ENCODE data around the gene MYO18B. TPM values are rescaled to one million over a fixed set of nuclear protein-coding genes. Genes with fewer than 3 reads are reported as not detected.

The MYO18B gene
- total RNA-seq, 1 experiment from 2014 or later: not detected

DNA sequence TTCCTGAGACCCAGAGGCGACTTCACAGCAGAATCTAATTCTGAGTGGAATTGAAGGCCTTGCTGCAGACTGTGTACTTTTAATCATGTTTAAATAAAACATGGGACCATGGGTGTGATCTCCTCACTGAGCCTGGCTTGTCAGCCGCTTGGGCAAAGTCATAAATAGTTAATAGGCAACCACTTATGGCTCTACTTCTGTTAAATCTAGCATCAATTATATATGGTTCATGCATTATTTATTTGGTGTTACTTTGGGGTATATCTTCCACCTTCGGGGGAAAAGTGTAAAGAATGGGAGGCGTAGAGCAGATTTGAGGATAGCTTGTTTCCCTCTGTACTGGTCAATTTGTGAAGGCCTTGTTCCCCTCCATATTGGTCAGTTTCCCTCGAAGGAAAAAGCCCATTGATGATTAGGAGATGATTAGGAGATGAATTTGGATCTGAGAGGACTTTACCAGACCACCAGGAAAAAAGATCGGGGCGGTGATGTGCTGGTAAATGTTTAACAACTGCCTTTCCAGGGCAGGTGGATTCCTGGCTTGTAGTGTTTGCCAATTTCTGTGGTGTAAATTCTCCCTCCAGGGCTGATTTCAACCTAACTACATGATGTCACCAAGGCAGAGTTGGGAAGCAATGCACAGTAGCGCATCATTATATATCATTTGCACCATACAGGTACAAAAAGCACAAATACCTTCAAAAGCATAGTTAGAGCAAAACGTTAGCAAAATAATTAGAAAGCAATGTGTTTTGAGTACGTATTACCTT, 223.2 kb downstream of the MYO18B start:
- Histone ChIP-seq H3F3A (ENCODE audit: low read length, unreplicated experiment) (no peaks in the 10 kb centered on the region), H3K9me3 (ENCODE audit: low read length) (no peaks in the 10 kb centered on the region), H3K4me2 (ENCODE audit: low read length) (no peak overlapping the region), H3K79me2 (ENCODE audit: low read length) (no peaks in the 10 kb centered on the region), H3K27ac (ENCODE audit: low read length) (no peak overlapping the region), H4K20me1 (ENCODE audit: low read length) (no peaks in the 10 kb centered on the region), H3K4me3 (ENCODE audit: low read length) (no peak overlapping the region), H3K9me2 (replicated peaks; ENCODE audit: low read length) (no peaks in the 10 kb centered on the region), H3K36me3 (ENCODE audit: low read depth, low read length) (no peaks in the 10 kb centered on the region), H3K27me3 (ENCODE audit: low read length) (no peaks in the 10 kb centered on the region), H3K9ac (ENCODE audit: low read length) (no peak overlapping the region), H2AFZ (ENCODE audit: low read length) (no peak overlapping the region), H3K4me1 (ENCODE audit: insufficient read depth, low read length) (no peaks in the 10 kb centered on the region)
- CTCF ChIA-PET: no interaction called here
- POLR2A ChIA-PET (ENCODE audit: unreplicated experiment): no interaction called here
- DNase-seq (no peak), ATAC-seq (no peak)
- no TSS peak for BruUV-seq (replicated peaks)
- no peak for TF ChIP-seq EZH2phosphoT487 (IDR thresholded peaks at IDR 0.05; ENCODE audit: borderline replicate concordance, low read length)
- intact Hi-C loops (cut with micrococcal nuclease): no loop called here

DNA sequence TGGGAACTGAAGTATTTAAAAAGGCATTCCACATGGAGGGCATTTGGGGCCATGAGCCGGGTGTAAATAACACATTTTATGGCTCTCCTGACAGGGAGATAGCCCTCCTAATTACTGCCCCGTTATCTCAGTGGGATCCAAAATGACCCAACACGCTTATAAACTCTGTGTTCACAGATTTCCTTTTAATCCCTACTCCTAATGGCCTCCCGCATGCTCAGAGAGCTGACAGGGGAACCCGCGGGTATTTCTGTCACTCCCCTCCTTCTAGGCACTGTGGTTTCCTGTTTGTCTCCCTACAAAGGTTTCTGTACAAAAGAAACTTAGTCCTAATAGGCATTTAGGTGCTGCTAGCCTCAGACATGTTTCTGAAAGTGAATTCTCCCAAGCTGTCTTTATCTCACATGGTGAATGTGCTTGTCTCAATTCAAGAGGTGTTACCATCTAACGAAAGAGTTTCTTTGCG, 224.5 kb downstream of the MYO18B start:
- H3K4me1 ChIP-seq (ENCODE audit: insufficient read depth, low read length): no peaks in the 10 kb centered on the region
- no peak overlapping the region for H3K4me2 ChIP-seq (ENCODE audit: low read length)
- no peaks in the 10 kb centered on the region for H3K9me3 ChIP-seq (ENCODE audit: low read length)
- no peaks in the 10 kb centered on the region for H3K36me3 ChIP-seq (ENCODE audit: low read depth, low read length)
- H3K4me3 ChIP-seq (ENCODE audit: low read length): no peak overlapping the region
- H3K27ac ChIP-seq (ENCODE audit: low read length): no peak overlapping the region
- CTCF ChIA-PET: no interaction called here
- no peaks in the 10 kb centered on the region for H3K27me3 ChIP-seq (ENCODE audit: low read length)
- ATAC-seq (no peak), DNase-seq (no peak)
- H3F3A ChIP-seq (ENCODE audit: low read length, unreplicated experiment): no peaks in the 10 kb centered on the region
- no peaks in the 10 kb centered on the region for H3K79me2 ChIP-seq (ENCODE audit: low read length)
- no peaks in the 10 kb centered on the region for H3K9me2 ChIP-seq (replicated peaks; ENCODE audit: low read length)
- no peaks in the 10 kb centered on the region for H4K20me1 ChIP-seq (ENCODE audit: low read length)
- BruUV-seq (replicated peaks): no TSS peak
- TF ChIP-seq, protein P1, sequence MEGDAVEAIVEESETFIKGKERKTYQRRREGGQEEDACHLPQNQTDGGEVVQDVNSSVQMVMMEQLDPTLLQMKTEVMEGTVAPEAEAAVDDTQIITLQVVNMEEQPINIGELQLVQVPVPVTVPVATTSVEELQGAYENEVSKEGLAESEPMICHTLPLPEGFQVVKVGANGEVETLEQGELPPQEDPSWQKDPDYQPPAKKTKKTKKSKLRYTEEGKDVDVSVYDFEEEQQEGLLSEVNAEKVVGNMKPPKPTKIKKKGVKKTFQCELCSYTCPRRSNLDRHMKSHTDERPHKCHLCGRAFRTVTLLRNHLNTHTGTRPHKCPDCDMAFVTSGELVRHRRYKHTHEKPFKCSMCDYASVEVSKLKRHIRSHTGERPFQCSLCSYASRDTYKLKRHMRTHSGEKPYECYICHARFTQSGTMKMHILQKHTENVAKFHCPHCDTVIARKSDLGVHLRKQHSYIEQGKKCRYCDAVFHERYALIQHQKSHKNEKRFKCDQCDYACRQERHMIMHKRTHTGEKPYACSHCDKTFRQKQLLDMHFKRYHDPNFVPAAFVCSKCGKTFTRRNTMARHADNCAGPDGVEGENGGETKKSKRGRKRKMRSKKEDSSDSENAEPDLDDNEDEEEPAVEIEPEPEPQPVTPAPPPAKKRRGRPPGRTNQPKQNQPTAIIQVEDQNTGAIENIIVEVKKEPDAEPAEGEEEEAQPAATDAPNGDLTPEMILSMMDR (conservative IDR thresholded peaks at IDR 0.05; ENCODE audit: low read depth, low read length): no peak
- TF ChIP-seq EZH2phosphoT487 (IDR thresholded peaks at IDR 0.05; ENCODE audit: borderline replicate concordance, low read length) (no peak), EZH2 (IDR thresholded peaks at IDR 0.05; ENCODE audit: low read length, unreplicated experiment) (no peak)
- H2AFZ ChIP-seq (ENCODE audit: low read length): no peak overlapping the region
- intact Hi-C loops (cut with micrococcal nuclease): no loop called here
- no peak overlapping the region for H3K9ac ChIP-seq (ENCODE audit: low read length)
- POLR2A ChIA-PET (ENCODE audit: unreplicated experiment): no interaction called here

DNA sequence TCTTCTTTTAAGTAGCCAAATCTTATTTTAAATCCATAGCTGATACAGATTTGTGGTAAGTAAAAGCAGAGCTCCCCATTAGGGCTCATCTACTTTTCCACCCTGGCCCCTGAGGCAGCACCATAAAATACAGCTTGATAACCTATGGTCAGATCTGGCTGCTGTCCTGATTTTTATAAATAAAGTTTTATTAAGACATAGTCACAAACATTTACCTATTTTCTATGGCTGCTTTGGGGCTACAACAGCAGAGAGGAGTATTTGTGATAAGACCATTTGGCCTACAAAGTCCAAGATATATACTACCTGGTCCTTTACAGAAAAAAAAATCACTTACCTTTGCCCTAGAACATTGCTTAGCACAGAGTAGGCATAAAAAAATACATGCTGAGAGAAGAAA, 227.3 kb downstream of the MYO18B start:
- intact Hi-C loops (cut with micrococcal nuclease): no loop called here
- POLR2A ChIA-PET (ENCODE audit: unreplicated experiment): no interaction called here
- H3K27me3 ChIP-seq (ENCODE audit: low read length): no peaks in the 10 kb centered on the region
- CTCF ChIA-PET: no interaction called here
- H3F3A ChIP-seq (ENCODE audit: low read length, unreplicated experiment): no peaks in the 10 kb centered on the region
- H3K4me3 ChIP-seq (ENCODE audit: low read length): no peak overlapping the region
- no peak overlapping the region for H3K4me2 ChIP-seq (ENCODE audit: low read length)
- TF ChIP-seq EZH2phosphoT487 (IDR thresholded peaks at IDR 0.05; ENCODE audit: borderline replicate concordance, low read length) (no peak), EZH2 (IDR thresholded peaks at IDR 0.05; ENCODE audit: low read length, unreplicated experiment) (no peak)
- TF ChIP-seq, protein P1 (conservative IDR thresholded peaks at IDR 0.05; ENCODE audit: low read depth, low read length): no peak
- no peak for DNase-seq
- no peaks in the 10 kb centered on the region for H4K20me1 ChIP-seq (ENCODE audit: low read length)
- no peak overlapping the region for H3K9ac ChIP-seq (ENCODE audit: low read length)
- no peak overlapping the region for H2AFZ ChIP-seq (ENCODE audit: low read length)
- no peak overlapping the region for H3K27ac ChIP-seq (ENCODE audit: low read length)
- BruUV-seq (replicated peaks): no TSS peak
- no peak for ATAC-seq
- no peaks in the 10 kb centered on the region for H3K36me3 ChIP-seq (ENCODE audit: low read depth, low read length)
- H3K79me2 ChIP-seq (ENCODE audit: low read length): no peaks in the 10 kb centered on the region
- no peaks in the 10 kb centered on the region for H3K9me3 ChIP-seq (ENCODE audit: low read length)
- H3K4me1 ChIP-seq (ENCODE audit: insufficient read depth, low read length): no peaks in the 10 kb centered on the region
- no peaks in the 10 kb centered on the region for H3K9me2 ChIP-seq (replicated peaks; ENCODE audit: low read length)

Measured in PC-3 (cell line).